ENCODE results near the gene NKX6-2.
"Not testable (repeated sequence)": the region's sequence is repeated elsewhere in the genome, so short reads cannot be mapped to it uniquely, and the experiment has no call there.

NKX6-2 gene

GRCh38 chr10:132793871-132794849, 8.2 kb upstream of the NKX6-2 start:
- Histone ChIP-seq H3K4me3 (no peak overlapping the region), H3K27ac (no peak overlapping the region)
- DNase-seq (ENCODE audit: low spot score): no peak
- TF ChIP-seq CTCF (IDR thresholded peaks at IDR 0.05): no peak

- no peak overlapping the region for H3K4me3 ChIP-seq
- H3K27ac ChIP-seq: no peak overlapping the region
- TF ChIP-seq CTCF (IDR thresholded peaks at IDR 0.05): no peak
- no peak for DNase-seq (ENCODE audit: low spot score)
Measured at GRCh38 chr10:132793213-132793612, 7.3 kb upstream of the NKX6-2 start.

GRCh38 chr10:132792796-132793195, 6.8 kb upstream of the NKX6-2 start:
- no peak for TF ChIP-seq CTCF (IDR thresholded peaks at IDR 0.05)
- Histone ChIP-seq H3K27ac (no peak overlapping the region), H3K4me3 (no peak overlapping the region)
- no peak for DNase-seq (ENCODE audit: low spot score)

- not testable (repeated sequence) for H3K4me3 ChIP-seq
Measured at GRCh38 chr10:132792099-132792498, 6.2 kb upstream of the NKX6-2 start.

GRCh38 chr10:132790934-132791829, 5.2 kb upstream of the NKX6-2 start:
- Histone ChIP-seq H3K27ac (no peak overlapping the region), H3K4me3 (no peak overlapping the region)
- no peak for TF ChIP-seq CTCF (IDR thresholded peaks at IDR 0.05)
- no peak for DNase-seq (ENCODE audit: low spot score)

More at GRCh38 chr10:132792099-132792498, 6.2 kb upstream of the NKX6-2 start:
- DNase-seq (ENCODE audit: low spot score); H3K27ac ChIP-seq: not testable (repeated sequence)

GRCh38 chr10:132790470-132790869, 4.5 kb upstream of the NKX6-2 start:
- TF ChIP-seq CTCF (IDR thresholded peaks at IDR 0.05): no peak
- no peak overlapping the region for H3K27ac ChIP-seq
- no peak overlapping the region for H3K4me3 ChIP-seq
- no peak for DNase-seq (ENCODE audit: low spot score)

- no peak for TF ChIP-seq CTCF (IDR thresholded peaks at IDR 0.05)
- DNase-seq (ENCODE audit: low spot score): no peak
- no peak overlapping the region for H3K4me3 ChIP-seq
- H3K27ac ChIP-seq: no peak overlapping the region
Measured at GRCh38 chr10:132789659-132790148, 3.8 kb upstream of the NKX6-2 start.

All from coronary artery (tissue), 2 donors.